GM18519 (cell line): ENCODE data around the gene COG1.

ENCODE experiments used
- ATAC-seq: cut with Tn5 transposase; IDR thresholded peaks from one replicate; pipeline ENCODE4 v1.9.1; 2021; ENCODE audit warnings: mild to moderate bottlenecking, moderate library complexity; ENCODE audit not compliant: unreplicated experiment, low FRiP score

Gene COG1

GRCh38 chr17:73226556-73227172 lies 33.8 kb downstream of the COG1 start:
- ATAC-seq: no peak

GRCh38 chr17:73227379-73227778 lies 34.5 kb downstream of the COG1 start:
- ATAC-seq: no peak

GRCh38 chr17:73227944-73228343 lies 35.1 kb downstream of the COG1 start:
- ATAC-seq: no peak

GRCh38 chr17:73228748-73229236 lies 35.9 kb downstream of the COG1 start:
- no peak for ATAC-seq

GRCh38 chr17:73230088-73230487 lies 37.2 kb downstream of the COG1 start:
- ATAC-seq: no peak

- no peak for ATAC-seq
Observed at GRCh38 chr17:73231395-73231794, 38.5 kb downstream of the COG1 start.

- peak; percentile 74 for ATAC-seq
Observed at GRCh38 chr17:73231841-73232586, 39.2 kb downstream of the COG1 start.

GRCh38 chr17:73232587-73233373 lies 39.9 kb downstream of the COG1 start:
- ATAC-seq: peak; percentile 4

- ATAC-seq: no peak
Observed at GRCh38 chr17:73234736-73235135, 41.9 kb downstream of the COG1 start.

- no peak for ATAC-seq
Observed at GRCh38 chr17:73237714-73238113, 44.9 kb downstream of the COG1 start.

GRCh38 chr17:73240561-73240960 lies 47.7 kb downstream of the COG1 start:
- no peak for ATAC-seq

GRCh38 chr17:73247726-73248125 lies 54.9 kb downstream of the COG1 start:
- ATAC-seq: no peak

GRCh38 chr17:73248532-73248931 lies 55.7 kb downstream of the COG1 start:
- no peak for ATAC-seq

GRCh38 chr17:73249700-73250099 lies 56.8 kb downstream of the COG1 start:
- no peak for ATAC-seq

GRCh38 chr17:73250851-73251640 lies 58.2 kb downstream of the COG1 start:
- ATAC-seq: no peak

- no peak for ATAC-seq
Observed at GRCh38 chr17:73251871-73252270, 59.0 kb downstream of the COG1 start.

GRCh38 chr17:73255671-73256181 lies 62.9 kb downstream of the COG1 start:
- peak; percentile 58 for ATAC-seq

- ATAC-seq: no peak
Observed at GRCh38 chr17:73256220-73256619, 63.4 kb downstream of the COG1 start.

GRCh38 chr17:73257516-73257915 lies 64.7 kb downstream of the COG1 start:
- ATAC-seq: no peak
